SK-N-SH (cell line): Measurements from ENCODE around the gene WDR64. TPM values are rescaled to one million over a fixed set of nuclear protein-coding genes. Genes with fewer than 3 reads are reported as not detected.
A peak's percentile ranks its signal among the peaks of the same experiment; 100 is the strongest.

Experiments used
- CTCF ChIA-PET: fragments of 300-600, 350-600 bp; formaldehyde crosslinking; extraction: SDS; loops from one replicate; lab custom pipeline; 2021; lab: Yijun Ruan, JAX
- POLR2A ChIA-PET: fragments of 350-600 bp; sonication (Branson Sonifier 250); formaldehyde crosslinking; extraction: SDS; loops from one replicate; lab custom pipeline; 2020; ENCODE audit warnings: antibody characterized with exemption, inconsistent platforms; lab: Yijun Ruan, JAX
- DNase-seq: peaks from one replicate; pipeline ENCODE4 v3.0.0; 2012
- H2AFZ ChIP-seq: fragments of 200-600 bp; sonication (generic); 2 replicates; pipeline ENCODE4 v1.8.1; 2016; ENCODE audit warnings: antibody characterized with exemption, mild to moderate bottlenecking, low read depth
- H3F3A ChIP-seq: fragments of 200-600 bp; sonication (generic); replicated peaks from 2 replicates; pipeline ENCODE3; 2016; ENCODE audit warnings: antibody characterized with exemption, mild to moderate bottlenecking; ENCODE audit not compliant: insufficient read depth
- H3K27ac ChIP-seq, 2 experiments: fragments of 200-500 bp in 1 of 2; fragments of 200-600 bp in 1 of 2; sonication (Bioruptor generic) in 1 of 2; sonication (generic), shearing (Covaris generic) in 1 of 2; 2 replicates each; pipeline versions ENCODE4 v1.5.1 to v1.6.1; 2014 to 2016; ENCODE audit warnings: low read depth in 2 of 2, inconsistent platforms in 1 of 2, low read length in 1 of 2, mild to moderate bottlenecking in 1 of 2, mixed read lengths in 1 of 2
- H3K27me3 ChIP-seq: fragments of 200-600 bp; sonication (generic), shearing (Covaris generic); 2 replicates; pipeline ENCODE4 v1.6.1; 2016; ENCODE audit warnings: mixed run types; ENCODE audit not compliant: insufficient read depth
- H3K36me3 ChIP-seq, 2 experiments: fragments of 200-500 bp in 1 of 2; fragments of 200-600 bp in 1 of 2; sonication (Bioruptor generic) in 1 of 2; sonication (generic) in 1 of 2; replicated peaks in 1 of 2; 2 replicates each; pipeline versions ENCODE3 to v1.5.1; 2014 to 2016; ENCODE audit warnings: low read length in 1 of 2, mild to moderate bottlenecking in 1 of 2; ENCODE audit not compliant: insufficient read depth in 2 of 2, control insufficient read depth in 1 of 2
- H3K4me1 ChIP-seq, 2 experiments: fragments of 200-500 bp in 1 of 2; fragments of 200-600 bp in 1 of 2; sonication (Bioruptor generic) in 1 of 2; sonication (generic), shearing (Covaris generic) in 1 of 2; 2 replicates each; pipeline versions ENCODE4 v1.5.1 to v1.6.1; 2014 to 2016; ENCODE audit warnings: low read depth in 1 of 2, low read length in 1 of 2, mixed run types in 1 of 2; ENCODE audit not compliant: insufficient read depth in 2 of 2, control insufficient read depth in 1 of 2
- H3K4me2 ChIP-seq: fragments of 200-600 bp; sonication (generic), shearing (Covaris generic); 2 replicates; pipeline ENCODE4 v1.6.1; 2017; ENCODE audit warnings: mixed run types
- H3K4me3 ChIP-seq, 2 experiments: fragments of 200-500 bp in 1 of 2; fragments of 200-600 bp in 1 of 2; sonication (Bioruptor generic) in 1 of 2; sonication (generic), shearing (Covaris generic) in 1 of 2; 2 replicates each; pipeline versions ENCODE4 v1.5.1 to v1.8.1; 2014 to 2016; ENCODE audit warnings: low read depth in 2 of 2, inconsistent platforms in 1 of 2, low read length in 1 of 2, mild to moderate bottlenecking in 1 of 2, mixed read lengths in 1 of 2, moderate library complexity in 1 of 2
- H3K79me2 ChIP-seq: fragments of 200-600 bp; sonication (generic); 2 replicates; pipeline ENCODE4 v1.8.1; 2017; ENCODE audit warnings: mild to moderate bottlenecking; ENCODE audit not compliant: insufficient read depth
- H3K9ac ChIP-seq: fragments of 200-600 bp; sonication (generic); 2 replicates; pipeline ENCODE4 v1.6.1; 2017; ENCODE audit warnings: mixed run types
- H3K9me2 ChIP-seq: fragments of 200-600 bp; sonication (generic); 2 replicates; pipeline ENCODE4 v1.6.1; 2017; ENCODE audit warnings: mixed run types
- H3K9me3 ChIP-seq: fragments of 200-600 bp; sonication (generic); 2 replicates; pipeline ENCODE4 v1.6.1; 2017; ENCODE audit warnings: mixed run types, mild to moderate bottlenecking, moderate library complexity
- H4K20me1 ChIP-seq: fragments of 200-600 bp; sonication (generic); 2 replicates; pipeline ENCODE4 v1.6.1; 2017; ENCODE audit warnings: mild to moderate bottlenecking, mixed run types; ENCODE audit not compliant: insufficient read depth
- ELF1 ChIP-seq: IDR thresholded peaks from 2 replicates; pipeline ENCODE4 v1.4.0; 2012
- EP300 ChIP-seq, 2 experiments: IDR thresholded peaks; 2 replicates each; pipeline versions ENCODE4 v1.4.0 to v1.6.1; 2012; ENCODE audit warnings: borderline replicate concordance in 1 of 2, low read depth in 1 of 2, low read length in 1 of 2
- EZH2phosphoT487 ChIP-seq: fragments of 200-600 bp; sonication (generic); IDR thresholded peaks from 2 replicates; pipeline ENCODE4 v1.6.1; 2017; ENCODE audit warnings: low read depth, mixed run types, mild to moderate bottlenecking, antibody characterized with exemption, moderate library complexity, borderline replicate concordance
- FOSL2 ChIP-seq: IDR thresholded peaks from 2 replicates; pipeline ENCODE4 v1.4.0; 2012; ENCODE audit warnings: low read depth, mild to moderate bottlenecking, moderate library complexity, borderline replicate concordance
- FOXJ3 ChIP-seq: sonication (generic); formaldehyde crosslinking; IDR thresholded peaks from 2 replicates; pipeline ENCODE4 v1.5.1; 2020; ENCODE audit warnings: mild to moderate bottlenecking, missing genetic modification reagents
- FOXM1 ChIP-seq: IDR thresholded peaks from 2 replicates; pipeline ENCODE4 v1.4.0; 2012; ENCODE audit warnings: low read depth, mild to moderate bottlenecking
- GABPA ChIP-seq: IDR thresholded peaks from 2 replicates; pipeline ENCODE4 v1.4.0; 2012; ENCODE audit warnings: low read depth, mild to moderate bottlenecking
- MEF2A ChIP-seq: IDR thresholded peaks from 2 replicates; pipeline ENCODE4 v1.4.0; 2012; ENCODE audit warnings: low read depth, borderline replicate concordance
- RFX5 ChIP-seq: IDR thresholded peaks from 2 replicates; pipeline ENCODE4 v1.6.1; 2012; ENCODE audit warnings: mild to moderate bottlenecking, improper control_type of control experiment, low read length
- SMC3 ChIP-seq: IDR thresholded peaks from 2 replicates; pipeline ENCODE4 v1.6.1; 2012; ENCODE audit warnings: low read depth, low read length, improper control_type of control experiment
- TAF1 ChIP-seq: IDR thresholded peaks from 2 replicates; pipeline ENCODE4 v1.6.1; 2012; ENCODE audit warnings: low read depth, mild to moderate bottlenecking, low read length, moderate library complexity, borderline replicate concordance
- YY1 ChIP-seq: IDR thresholded peaks from 2 replicates; pipeline ENCODE4 v1.4.0; 2012; ENCODE audit warnings: low read depth, mild to moderate bottlenecking
- WGBS: methylation state at CpG from one replicate; pipeline ENCODE4 v1.1.6; 2017; ENCODE audit warnings: low lambda C conversion rate; 5-methylcytosine and 5-hydroxymethylcytosine counted together
- polyA plus RNA-seq, 3 experiments: library from polyadenylated mRNA; depleted of rRNA; stranded (reverse); fragments of >200 nt; gene quantifications; 2 replicates each; pipeline ENCODE4 v1.2.3, GENCODE V29; 2012
- TF ChIP-seq, protein P1 (sequence below): fragments of 150-350 bp; IDR thresholded peaks from 2 replicates; pipeline ENCODE4 v1.6.1; 2016; ENCODE audit warnings: mild to moderate bottlenecking, low read depth, low read length
- TF ChIP-seq, protein P2 (sequence below): IDR thresholded peaks from 2 replicates; pipeline ENCODE4 v1.4.0; 2012; ENCODE audit warnings: low read depth, borderline replicate concordance
- TF ChIP-seq, protein P3 (sequence below): IDR thresholded peaks from 2 replicates; pipeline ENCODE4 v1.4.0; 2012; ENCODE audit warnings: low read depth
- TF ChIP-seq, protein P4 (sequence below): IDR thresholded peaks from 2 replicates; pipeline ENCODE4; 2012
- TF ChIP-seq, protein P5 (sequence below): IDR thresholded peaks from 2 replicates; pipeline ENCODE4 v1.4.0; 2012; ENCODE audit warnings: low read depth, borderline replicate concordance

Gene WDR64
- polyA plus RNA-seq, 1 of the 3 experiments (the other 2 are of a cell fraction), result not detected

DNA sequence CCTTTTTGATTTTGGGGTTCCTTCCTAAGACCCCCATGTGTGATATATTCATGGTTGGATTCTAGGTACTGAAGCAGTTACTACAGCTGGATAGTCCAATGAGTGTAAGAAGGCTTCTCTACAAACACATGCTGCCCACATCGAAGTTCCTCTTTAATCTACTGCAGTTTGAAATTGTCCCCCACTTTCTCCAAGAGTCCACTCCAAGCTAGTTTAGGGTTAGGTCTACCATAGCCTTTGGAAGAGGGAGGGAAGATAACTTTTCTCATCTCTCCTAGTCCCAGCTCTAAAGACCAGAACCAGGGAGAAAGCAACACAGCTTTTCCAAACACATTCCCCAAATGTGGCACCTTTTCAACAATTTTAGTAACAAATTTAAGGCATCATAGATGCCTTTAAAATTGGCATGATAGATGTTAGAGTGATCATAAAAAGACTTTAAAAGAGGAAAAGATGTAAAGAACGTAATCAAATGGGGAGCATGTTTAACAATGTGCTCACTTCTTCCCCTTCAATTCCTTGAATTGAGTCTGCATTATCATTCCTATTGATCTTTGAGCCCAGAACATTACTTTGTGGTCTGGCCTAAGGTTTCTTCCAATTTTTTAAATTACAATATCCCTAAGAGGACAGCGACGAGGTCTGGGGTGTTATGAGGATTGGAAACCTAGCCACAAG lies 194.9 kb downstream of the WDR64 start:
- Histone ChIP-seq H3K4me3 (peak overlapping the region; percentile 96 to 99), H3K4me2 (peak overlapping the region; percentile 97), H2AFZ (peak overlapping the region; percentile 97), H3F3A (no peaks in the 10 kb centered on the region), H3K27ac (peak overlapping the region; percentile 98 to 100), H3K27me3 (no peaks in the 10 kb centered on the region), H3K9me2 (no peaks in the 10 kb centered on the region), H3K79me2 (peaks cover 12% of the 10 kb centered on the region), H3K4me1 (peaks cover 0 to 17% of the 10 kb centered on the region in 2 experiments; a peak in 2 of 4 replicates), H3K9me3 (no peaks in the 10 kb centered on the region), H4K20me1 (no peaks in the 10 kb centered on the region), H3K9ac (peak overlapping the region; percentile 85; the same call in 1 of the 2 replicates), H3K36me3 (peaks cover 4 to 6% of the 10 kb centered on the region in 2 experiments)
- CTCF ChIA-PET, result interaction anchor here (0.6 to 5.6 kb wide), 10 partner anchors 8 to 959 kb away, joined by 3 to 36 read pairs (median 4); no protein-coding TSS in a partner anchor
- no peak for DNase-seq
- POLR2A ChIA-PET, result no interaction called here
- TF ChIP-seq MEF2A (no peak), FOSL2 (no peak), EZH2phosphoT487 (no peak), FOXJ3 (CRISPR knock-in tag) (no peak), SMC3 (no peak), RFX5 (no peak), YY1 (no peak), GABPA (no peak), FOXM1 (no peak), ELF1 (no peak), EP300 (IDR thresholded peaks at IDR 0.05; ENCODE audit: borderline replicate concordance in 1 of 2, low read depth in 1 of 2, low read length in 1 of 2) (no peak), TAF1 (no peak)
- TF ChIP-seq, protein P1, sequence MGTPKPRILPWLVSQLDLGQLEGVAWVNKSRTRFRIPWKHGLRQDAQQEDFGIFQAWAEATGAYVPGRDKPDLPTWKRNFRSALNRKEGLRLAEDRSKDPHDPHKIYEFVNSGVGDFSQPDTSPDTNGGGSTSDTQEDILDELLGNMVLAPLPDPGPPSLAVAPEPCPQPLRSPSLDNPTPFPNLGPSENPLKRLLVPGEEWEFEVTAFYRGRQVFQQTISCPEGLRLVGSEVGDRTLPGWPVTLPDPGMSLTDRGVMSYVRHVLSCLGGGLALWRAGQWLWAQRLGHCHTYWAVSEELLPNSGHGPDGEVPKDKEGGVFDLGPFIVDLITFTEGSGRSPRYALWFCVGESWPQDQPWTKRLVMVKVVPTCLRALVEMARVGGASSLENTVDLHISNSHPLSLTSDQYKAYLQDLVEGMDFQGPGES, result no peak
- TF ChIP-seq, protein P2, sequence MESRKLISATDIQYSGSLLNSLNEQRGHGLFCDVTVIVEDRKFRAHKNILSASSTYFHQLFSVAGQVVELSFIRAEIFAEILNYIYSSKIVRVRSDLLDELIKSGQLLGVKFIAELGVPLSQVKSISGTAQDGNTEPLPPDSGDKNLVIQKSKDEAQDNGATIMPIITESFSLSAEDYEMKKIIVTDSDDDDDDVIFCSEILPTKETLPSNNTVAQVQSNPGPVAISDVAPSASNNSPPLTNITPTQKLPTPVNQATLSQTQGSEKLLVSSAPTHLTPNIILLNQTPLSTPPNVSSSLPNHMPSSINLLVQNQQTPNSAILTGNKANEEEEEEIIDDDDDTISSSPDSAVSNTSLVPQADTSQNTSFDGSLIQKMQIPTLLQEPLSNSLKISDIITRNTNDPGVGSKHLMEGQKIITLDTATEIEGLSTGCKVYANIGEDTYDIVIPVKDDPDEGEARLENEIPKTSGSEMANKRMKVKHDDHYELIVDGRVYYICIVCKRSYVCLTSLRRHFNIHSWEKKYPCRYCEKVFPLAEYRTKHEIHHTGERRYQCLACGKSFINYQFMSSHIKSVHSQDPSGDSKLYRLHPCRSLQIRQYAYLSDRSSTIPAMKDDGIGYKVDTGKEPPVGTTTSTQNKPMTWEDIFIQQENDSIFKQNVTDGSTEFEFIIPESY, result no peak
- TF ChIP-seq, protein P3, sequence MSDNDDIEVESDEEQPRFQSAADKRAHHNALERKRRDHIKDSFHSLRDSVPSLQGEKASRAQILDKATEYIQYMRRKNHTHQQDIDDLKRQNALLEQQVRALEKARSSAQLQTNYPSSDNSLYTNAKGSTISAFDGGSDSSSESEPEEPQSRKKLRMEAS, result no peak
- TF ChIP-seq, protein P4, sequence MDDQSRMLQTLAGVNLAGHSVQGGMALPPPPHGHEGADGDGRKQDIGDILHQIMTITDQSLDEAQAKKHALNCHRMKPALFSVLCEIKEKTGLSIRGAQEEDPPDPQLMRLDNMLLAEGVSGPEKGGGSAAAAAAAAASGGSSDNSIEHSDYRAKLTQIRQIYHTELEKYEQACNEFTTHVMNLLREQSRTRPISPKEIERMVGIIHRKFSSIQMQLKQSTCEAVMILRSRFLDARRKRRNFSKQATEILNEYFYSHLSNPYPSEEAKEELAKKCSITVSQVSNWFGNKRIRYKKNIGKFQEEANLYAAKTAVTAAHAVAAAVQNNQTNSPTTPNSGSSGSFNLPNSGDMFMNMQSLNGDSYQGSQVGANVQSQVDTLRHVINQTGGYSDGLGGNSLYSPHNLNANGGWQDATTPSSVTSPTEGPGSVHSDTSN, result no peak
- TF ChIP-seq, protein P5, sequence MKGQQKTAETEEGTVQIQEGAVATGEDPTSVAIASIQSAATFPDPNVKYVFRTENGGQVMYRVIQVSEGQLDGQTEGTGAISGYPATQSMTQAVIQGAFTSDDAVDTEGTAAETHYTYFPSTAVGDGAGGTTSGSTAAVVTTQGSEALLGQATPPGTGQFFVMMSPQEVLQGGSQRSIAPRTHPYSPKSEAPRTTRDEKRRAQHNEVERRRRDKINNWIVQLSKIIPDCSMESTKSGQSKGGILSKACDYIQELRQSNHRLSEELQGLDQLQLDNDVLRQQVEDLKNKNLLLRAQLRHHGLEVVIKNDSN, result no peak
- WGBS, result 88% methylated on average over 4 of the region's 4 CpGs
